HTERT RPE-1 (cell line): ENCODE results near the gene CD24.
"Not testable (repeated sequence)": the region's sequence is repeated elsewhere in the genome, so short reads cannot be mapped to it uniquely, and the experiment has no call there.

Experiments
- in situ Hi-C: fragments of 300-500 bp; cut with MboI; formaldehyde crosslinking; loops from 4 replicates; pipeline ENCODE4 v1.14.3; 2020; ENCODE audit warnings: low sequenced_read_pairs

CD24 gene

GRCh38 chr6:106974336-106974998, at the start of gene CD24:
CD24 (minus strand) TSS chr6:106974729; CDS start chr6:106974646, 83 bp downstream.
- in situ Hi-C loops, result no loop called here

- in situ Hi-C loops, result no loop called here
These were observed 47.1 kb upstream of the CD24 start for GRCh38 chr6:107021446-107022185.

DNA sequence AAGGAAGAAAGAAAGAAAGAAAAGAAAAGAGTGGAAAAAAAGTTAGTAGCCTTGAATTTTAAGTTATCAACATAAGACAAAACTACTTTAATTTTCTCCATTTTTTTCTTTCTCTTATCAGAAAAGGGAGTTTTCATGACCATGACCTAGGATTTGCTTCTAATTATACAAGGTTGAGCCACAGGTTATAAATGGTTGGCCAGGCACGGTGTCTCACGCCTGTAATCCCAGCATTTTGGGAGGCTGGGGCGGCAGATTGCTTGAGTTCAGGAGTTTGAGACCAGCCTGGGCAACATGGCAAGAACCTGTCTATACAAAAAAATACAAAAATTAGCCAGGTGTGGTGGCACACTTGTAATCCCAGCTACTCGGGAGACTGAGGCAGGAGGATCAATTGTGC, 45.7 kb upstream of the CD24 start:
- in situ Hi-C loops, result no loop called here

DNA sequence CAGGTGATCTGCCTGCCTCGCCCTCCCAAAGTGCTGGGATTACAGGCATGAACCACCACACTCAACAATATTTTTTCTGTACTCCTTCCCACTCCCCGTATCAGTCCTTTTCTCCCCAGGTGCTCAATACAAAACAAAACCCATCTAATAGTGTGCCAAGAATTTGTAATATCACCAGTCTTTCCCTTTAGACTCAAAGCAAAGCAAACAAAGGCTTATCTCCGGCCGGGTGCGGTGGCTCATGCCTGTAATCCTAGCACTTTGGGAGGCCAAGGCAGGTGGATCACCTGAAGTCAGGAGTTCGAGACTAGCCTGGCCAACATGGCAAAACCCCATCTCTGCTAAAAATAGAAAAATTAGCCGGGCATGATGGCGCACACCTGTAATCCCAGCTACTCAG, 45.1 kb upstream of the CD24 start:
- in situ Hi-C loops, result not testable (repeated sequence)

GRCh38 chr6:107019047-107019446, 44.5 kb upstream of the CD24 start:
- in situ Hi-C loops, result no loop called here

DNA sequence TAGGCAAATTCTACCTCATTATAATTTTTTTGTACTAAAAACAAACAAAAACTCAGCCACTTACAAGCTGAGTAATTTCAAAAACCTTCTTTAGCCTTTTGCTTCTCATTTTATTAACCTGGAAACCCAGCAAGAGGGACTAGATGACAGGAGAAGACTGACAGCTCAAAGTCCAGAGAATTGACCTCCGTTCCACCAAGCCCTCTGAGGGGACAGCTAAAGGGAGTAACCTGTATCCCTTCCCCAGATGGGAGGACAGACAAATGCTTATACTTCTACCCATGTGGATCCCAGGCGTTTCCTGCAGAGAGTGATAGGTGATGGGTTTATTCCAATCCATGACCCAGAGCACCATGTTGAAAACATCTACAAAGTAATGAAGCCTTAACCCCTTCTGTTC, 35.0 kb upstream of the CD24 start:
- in situ Hi-C loops, result no loop called here

DNA sequence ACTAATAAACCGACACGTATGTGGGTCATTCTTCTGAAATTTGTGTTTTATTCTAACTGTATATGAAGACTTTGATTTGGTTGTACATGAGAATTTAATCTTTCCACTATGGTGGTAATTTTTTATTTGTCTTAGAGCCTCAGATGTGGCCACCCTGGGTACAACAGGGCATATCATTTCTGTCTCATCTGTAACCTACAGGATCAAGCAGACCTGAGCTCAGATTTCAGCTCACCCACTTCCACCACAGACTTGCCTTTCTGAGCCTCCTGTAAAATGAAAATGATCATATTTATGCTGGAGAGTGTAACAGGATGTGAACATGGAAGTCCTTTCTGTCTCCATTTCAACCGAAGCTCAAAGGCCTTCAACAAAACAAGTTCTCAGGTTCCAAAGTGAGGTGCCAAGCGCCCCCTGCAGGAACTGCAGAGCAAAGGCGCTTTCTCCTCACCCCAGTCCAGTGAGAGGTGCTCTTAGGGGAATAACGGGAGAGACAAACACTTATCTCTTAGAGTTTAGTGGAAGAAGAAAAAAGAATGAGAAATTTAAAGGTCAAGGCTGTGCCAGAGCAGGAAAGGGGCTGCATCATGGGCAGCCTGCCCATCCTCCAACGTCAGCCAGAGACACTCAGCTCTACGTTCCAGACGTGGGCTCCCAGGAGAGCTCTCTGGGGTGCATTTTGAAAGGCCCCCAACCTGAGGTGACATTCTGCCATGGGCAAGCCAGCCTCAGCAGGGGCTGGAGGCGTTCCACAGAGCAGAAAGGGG, 23.0 kb upstream of the CD24 start:
- in situ Hi-C loops, result no loop called here

DNA sequence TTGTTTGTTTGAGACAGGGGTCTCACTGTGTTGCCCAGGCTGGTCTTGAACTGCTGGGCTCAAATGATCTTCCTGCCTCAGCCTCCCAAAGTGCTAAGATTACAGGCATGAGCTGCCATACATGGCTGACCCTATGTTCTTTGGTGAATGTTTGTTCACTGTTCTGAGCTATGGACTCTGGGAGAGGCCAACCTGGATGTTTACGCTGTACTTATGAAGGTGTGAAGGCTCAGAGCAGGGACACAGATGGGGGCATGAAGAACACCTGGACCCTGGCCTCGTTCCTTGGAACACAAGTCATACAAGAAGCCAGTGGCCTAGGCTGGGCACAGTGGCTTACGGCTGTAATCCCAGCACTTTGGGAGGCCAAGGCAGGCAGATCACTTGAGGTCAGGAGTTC, 21.1 kb upstream of the CD24 start:
- in situ Hi-C loops, result no loop called here

GRCh38 chr6:106989737-106990136, 15.2 kb upstream of the CD24 start:
- in situ Hi-C loops, result not testable (repeated sequence)

GRCh38 chr6:106988664-106989063, 14.1 kb upstream of the CD24 start:
- in situ Hi-C loops, result no loop called here

GRCh38 chr6:106981926-106982325, 7.4 kb upstream of the CD24 start:
- in situ Hi-C loops, result no loop called here

DNA sequence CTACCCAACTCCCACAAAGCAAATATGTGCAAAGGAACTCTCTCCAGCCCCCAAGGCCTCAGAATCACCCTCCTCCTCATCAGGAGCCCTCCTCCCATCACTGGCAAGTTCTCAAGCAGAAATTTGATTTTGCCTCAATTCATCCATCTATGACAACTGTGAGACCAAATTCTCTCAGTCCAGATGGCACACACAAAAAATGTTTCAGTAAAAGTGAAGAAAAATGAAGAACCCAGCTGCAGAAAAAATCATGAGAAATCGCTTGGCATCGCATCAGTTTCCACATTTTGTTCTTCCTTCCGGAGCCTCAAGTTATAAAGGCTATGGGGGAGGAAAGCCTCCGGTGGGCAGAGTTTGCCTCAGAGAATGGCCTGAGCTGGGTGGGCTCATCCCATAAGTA, 6.4 kb upstream of the CD24 start:
- in situ Hi-C loops, result no loop called here

DNA sequence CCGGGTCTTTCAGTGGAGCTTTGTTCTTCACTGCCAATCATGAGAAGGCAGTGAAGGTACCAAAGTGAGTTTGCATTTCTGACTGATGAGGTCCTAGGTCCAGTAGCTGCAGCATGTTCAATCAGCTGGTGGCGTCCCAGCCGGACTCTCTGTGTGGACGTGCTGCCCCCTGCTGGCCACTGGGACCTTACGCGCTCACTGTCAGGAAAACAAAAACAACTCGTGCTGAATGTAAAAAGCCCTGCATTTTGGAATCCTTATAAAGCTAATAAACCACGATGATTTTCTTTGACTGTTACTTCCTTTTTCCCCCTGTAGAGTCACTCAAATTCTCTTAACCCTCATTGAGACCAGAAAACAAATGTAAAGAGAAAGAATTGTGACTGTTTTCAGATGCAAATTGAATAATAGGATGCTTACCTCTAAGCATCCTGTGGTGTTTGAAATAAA, 4.9 kb upstream of the CD24 start:
- in situ Hi-C loops, result no loop called here

DNA sequence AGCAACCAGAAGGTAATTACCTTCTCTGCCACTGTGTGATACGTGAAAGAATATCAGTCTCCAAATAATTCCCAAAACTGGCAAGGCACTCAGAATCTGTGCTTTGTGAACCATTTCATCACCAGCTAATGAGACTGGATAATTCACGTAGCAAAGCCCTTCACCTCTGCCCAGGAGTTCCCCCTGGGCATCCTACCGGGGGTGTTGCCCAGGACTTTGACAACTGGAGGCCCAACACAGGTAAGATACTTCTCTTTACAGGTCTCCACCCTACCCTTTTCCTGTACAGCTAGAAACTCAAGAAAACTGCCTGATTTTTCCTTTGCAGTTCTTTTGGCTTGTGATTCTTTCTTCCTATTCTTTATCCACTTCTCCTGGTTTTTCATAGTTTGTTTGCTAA, 2.7 kb upstream of the CD24 start:
- in situ Hi-C loops, result no loop called here

DNA sequence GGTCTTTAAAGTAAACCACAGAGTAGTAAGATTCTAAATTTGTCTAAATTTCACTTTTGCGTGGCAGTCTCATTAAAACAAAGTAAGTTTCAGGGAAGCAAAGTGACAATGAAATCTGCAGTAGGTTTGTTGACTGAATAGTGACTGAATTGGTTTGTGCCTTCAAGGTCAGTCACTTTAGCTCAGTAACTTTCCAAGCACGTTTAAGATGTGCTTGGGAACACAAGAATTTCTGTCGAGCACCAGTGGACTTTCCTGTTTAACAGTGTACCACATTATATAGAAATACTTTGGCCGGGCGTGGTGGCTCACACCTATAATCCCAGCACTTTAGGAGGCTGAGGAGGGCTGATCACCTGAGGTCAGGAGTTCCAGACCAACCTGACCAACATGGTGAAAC, 1.7 kb upstream of the CD24 start:
- in situ Hi-C loops, result no loop called here

DNA sequence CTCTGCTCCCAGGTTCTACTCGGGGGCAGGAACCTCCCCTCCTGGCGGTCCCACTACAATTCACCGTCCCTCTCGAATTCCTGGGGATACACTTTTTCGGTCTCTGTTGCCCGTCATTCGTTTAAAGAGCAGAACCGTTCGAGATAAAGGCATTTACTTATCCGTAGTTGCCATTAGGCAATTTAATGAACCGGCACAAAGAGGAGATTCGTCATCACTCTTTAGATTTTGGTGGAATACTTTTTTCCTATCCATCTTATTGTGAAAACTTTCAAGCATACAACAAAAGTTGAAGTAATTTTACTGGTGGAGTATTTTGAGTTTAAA, 1.2 kb upstream of the CD24 start:
- in situ Hi-C loops, result no loop called here

GRCh38 chr6:106974999-106975737, 639 bp upstream of the CD24 start:
- in situ Hi-C loops, result no loop called here

- in situ Hi-C loops, result no loop called here
These were observed 643 bp downstream of the CD24 start for GRCh38 chr6:106973836-106974335.

DNA sequence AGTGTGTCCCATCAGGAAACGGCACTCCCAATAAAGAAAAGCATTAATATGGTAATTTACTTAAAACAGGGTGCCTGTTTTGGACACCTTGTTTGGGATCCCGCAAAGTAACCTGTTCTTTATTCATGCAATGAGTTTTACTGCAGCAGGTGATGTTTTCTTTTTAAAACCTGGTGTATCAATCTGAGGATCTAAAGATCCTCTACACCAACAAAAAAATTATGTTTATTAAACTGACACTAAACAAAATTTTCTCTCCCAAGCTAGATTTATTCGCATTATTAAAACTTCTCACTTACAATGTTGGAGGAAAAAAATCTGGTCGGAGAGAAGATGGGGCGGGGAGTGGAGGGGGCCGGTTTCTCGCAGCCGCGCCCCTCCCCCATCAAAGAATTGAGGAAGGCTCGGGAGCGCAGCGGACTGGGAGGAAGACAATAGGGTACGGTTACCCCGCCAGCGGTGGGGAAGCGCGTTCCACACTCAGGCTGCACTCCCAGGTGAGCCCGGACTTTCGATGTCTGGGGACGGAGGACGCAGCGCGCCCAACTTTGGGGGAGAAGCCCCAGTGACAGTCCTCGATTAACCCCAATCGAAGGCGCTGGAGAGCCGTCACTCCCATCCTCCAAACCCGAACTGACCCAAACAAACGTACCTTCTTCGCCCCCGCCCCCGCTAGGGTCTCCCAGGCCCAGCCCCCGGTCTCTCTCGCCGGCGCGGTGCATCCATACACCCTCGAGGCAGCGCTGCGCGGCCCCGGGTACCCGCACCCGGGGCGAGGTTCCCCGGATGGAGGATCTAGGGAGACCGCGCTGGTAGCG, 1.3 kb downstream of the CD24 start:
- in situ Hi-C loops, result no loop called here

GRCh38 chr6:106972500-106972899, 2.0 kb downstream of the CD24 start:
- in situ Hi-C loops, result no loop called here
